Posterior cingulate gyrus (tissue), 11 donors: ENCODE measurements around the gene XPO4.
"Not testable (repeated sequence)": the region's sequence is repeated elsewhere in the genome, so short reads cannot be mapped to it uniquely, and the experiment has no call there.

Experiments used
- DNase-seq, 10 donors: peaks; one replicate each; pipeline versions ENCODE4 v3.0.0 to v3.0.0-alpha.2; 2020 to 2021; ENCODE audit warnings: mixed read lengths in 3 of 10
- intact Hi-C: fragments of 100-400 bp; cut with DNase I; formaldehyde crosslinking; loops from one replicate; pipeline ENCODE4 v1.15.1; 2023

XPO4 gene

DNA sequence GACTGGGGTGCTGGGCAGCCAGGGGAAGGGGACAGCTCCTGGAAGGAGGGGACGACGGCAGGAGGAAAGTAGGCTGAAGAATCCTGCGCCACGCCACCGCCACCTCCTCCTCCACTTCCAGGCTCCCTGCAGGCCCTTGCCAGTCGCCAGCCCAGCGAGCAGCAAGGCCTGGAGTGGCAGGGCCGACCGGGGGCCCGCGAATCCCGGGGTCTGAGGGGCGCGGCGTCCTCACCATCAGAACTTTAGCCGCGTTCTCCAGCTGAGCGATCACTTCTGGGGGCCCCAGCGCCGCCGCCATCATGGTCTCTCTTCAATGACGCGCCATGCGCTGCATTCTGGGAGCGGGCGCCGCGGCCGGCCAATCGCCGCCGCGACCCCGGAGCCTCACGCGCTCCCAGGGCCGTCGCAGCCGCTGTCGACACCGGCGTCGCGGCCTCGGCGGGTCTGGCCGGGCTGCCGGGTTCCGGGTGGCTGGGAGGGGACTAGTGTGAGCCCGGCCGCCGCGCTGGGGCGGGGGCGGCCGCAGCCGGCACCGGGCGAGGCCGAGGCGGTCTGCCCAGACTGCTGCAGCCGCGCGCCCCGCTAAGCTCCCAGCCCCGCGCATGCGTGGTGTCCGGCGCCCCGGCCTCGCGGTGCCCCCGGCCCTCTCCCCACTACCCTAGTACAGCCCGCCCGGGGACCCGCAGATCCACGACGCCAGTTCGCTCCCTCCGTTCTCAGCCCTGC is at the start of gene XPO4:
TSS of gene XPO4 (minus strand) at position 309 of the 726 bp plus-strand sequence. CDS start at position 301, 8 bp downstream.
- intact Hi-C loops, result no loop called here
- DNase-seq, result peak; percentile 63 to 97 (median 79)

GRCh38 chr13:20948001-20948400 is 45.5 kb upstream of the XPO4 start:
- intact Hi-C loops, DNase-seq: not testable (repeated sequence)

DNA sequence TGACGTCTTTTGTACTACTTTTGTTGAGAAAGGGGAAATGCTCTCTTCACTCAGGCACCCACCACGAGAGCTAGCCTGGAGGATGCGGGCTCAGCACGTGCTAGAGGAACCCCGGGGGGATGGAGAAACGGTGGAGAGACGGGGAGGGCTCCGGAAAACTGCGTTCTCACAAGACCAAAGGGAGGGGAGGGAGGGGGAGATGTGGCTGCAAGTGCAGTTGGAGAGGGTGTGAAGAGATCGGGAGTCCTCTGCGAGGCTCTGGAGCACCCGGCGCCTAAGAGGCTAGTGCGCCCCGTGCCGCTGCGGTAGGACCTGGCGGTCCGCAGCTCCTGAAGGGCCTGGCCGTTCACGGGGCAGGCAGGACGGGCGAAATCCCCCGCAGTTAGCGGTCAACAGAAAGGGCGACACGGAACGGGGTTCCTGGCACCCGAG is 43.4 kb upstream of the XPO4 start:
- intact Hi-C loops, result no loop called here
- DNase-seq, result no peak

DNA sequence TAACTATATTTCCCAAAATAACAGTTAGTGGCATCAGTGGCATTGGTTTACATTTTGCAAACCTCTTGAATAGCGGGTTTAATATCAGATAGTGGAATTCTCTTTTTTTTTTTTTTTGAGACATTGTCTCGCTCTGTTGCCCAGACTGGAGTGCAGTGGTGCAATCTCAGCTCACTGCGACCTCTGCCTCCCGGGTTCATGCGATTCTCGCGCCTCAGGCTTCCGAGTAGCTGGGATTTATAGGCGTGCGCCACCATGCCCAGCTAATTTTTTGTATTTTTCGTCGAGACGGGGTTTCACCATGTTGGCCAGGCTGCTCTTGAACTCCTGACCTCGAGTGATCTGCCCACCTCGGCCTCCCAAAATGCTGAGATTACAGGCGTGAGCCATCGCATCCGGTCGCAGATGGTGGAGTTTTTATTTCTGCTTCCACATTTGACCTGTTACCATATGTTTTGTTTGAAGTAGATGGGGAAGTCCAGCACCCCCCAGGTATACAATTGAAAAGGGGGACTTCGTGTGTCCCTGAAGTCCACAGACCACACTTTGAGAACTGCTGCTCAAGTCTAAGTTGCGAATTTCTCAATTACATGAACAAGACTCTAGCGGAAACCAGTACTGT is 40.5 kb upstream of the XPO4 start:
- intact Hi-C loops, result loop anchor here (1.0 to 5.0 kb wide), 3 partner anchors 119 to 536 kb away; partner anchors contain the start of gene LATS2
- DNase-seq, result peak in 2 of 10 donors; percentile 32 to 64

GRCh38 chr13:20940511-20940910 is 38.0 kb upstream of the XPO4 start:
- intact Hi-C loops, result loop anchor here (5.0 kb wide), 2 partner anchors 122 to 192 kb away; partner anchors contain the start of gene LATS2
- DNase-seq, result peak in 1 of 10 donors; percentile 5

DNA sequence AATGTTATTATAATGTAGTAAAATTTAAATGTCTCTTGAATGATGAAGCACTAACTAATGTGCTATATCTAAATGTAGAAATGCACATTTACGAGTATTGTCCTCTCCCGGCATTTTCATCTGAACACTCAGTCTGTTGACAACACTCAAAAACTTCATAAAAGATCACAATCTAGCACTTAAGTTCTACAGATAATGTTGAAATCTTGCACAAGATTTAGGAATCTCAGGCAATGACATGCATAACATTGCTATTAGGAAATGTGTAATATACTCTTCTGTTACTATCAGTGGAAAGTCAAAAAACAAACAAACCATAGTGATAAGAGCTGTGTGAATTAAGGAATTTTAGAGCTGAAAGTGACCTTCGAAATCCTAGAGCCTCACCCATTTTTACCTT is 37.5 kb upstream of the XPO4 start:
- DNase-seq, result no peak
- intact Hi-C loops, result loop anchor here (5.0 kb wide), 2 partner anchors 122 to 192 kb away; partner anchors contain the start of gene LATS2

- intact Hi-C loops, result loop anchor here (5.0 kb wide), 2 partner anchors 123 to 193 kb away; partner anchors contain the start of gene LATS2
- peak in 1 of 10 donors; percentile 43 for DNase-seq
These were observed 37.1 kb upstream of the XPO4 start for GRCh38 chr13:20939662-20940061.

GRCh38 chr13:20938302-20938701 is 35.8 kb upstream of the XPO4 start:
- intact Hi-C loops, result no loop called here

GRCh38 chr13:20927596-20928257 is 25.2 kb upstream of the XPO4 start:
- no peak for DNase-seq
- intact Hi-C loops, result loop anchor here (5.0 kb wide), 2 partner anchors 435 to 745 kb away; no protein-coding TSS in a partner anchor

More at GRCh38 chr13:20938302-20938701, 35.8 kb upstream of the XPO4 start:
- no peak for DNase-seq

GRCh38 chr13:20925395-20925790 is 22.8 kb upstream of the XPO4 start:
- intact Hi-C loops, result loop anchor here (2.0 to 5.0 kb wide), 3 partner anchors 213 to 743 kb away; no protein-coding TSS in a partner anchor
- DNase-seq, result peak in 2 of 10 donors; percentile 49 to 74

GRCh38 chr13:20924758-20925394 is 22.3 kb upstream of the XPO4 start:
- intact Hi-C loops, result loop anchor here (2.0 to 5.0 kb wide), 4 partner anchors 212 to 743 kb away; no protein-coding TSS in a partner anchor

DNA sequence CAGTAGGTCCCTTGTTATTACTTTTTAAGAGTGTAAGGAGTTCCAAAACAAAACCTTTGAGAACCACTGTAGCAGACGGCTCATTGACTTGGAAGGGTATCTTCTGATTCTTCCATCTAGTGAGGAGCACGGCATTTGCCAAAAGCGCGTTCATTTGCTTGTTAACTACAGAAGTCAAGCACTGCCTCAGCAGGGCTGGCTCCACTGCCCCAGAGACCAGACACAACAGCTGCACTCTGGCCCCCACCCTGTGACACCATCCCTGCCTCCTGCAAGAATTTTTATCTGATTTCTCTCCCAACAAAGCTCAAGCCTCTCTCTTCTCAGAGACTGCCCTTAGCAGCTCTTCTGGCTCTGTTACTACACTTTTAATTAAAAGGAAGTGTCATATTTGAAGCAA is 20.7 kb upstream of the XPO4 start:
- DNase-seq, result peak in 1 of 10 donors; percentile 75
- intact Hi-C loops, result loop anchor here (5.0 kb wide), 1 partner anchor 726 kb away; no protein-coding TSS in a partner anchor

More at GRCh38 chr13:20924758-20925394, 22.3 kb upstream of the XPO4 start:
- peak; percentile 40 to 92 (median 82) for DNase-seq

GRCh38 chr13:20921572-20921971 is 19.0 kb upstream of the XPO4 start:
- DNase-seq, result peak in 1 of 10 donors; percentile 46
- intact Hi-C loops, result loop anchor here (5.0 kb wide), 1 partner anchor 724 kb away; no protein-coding TSS in a partner anchor

DNA sequence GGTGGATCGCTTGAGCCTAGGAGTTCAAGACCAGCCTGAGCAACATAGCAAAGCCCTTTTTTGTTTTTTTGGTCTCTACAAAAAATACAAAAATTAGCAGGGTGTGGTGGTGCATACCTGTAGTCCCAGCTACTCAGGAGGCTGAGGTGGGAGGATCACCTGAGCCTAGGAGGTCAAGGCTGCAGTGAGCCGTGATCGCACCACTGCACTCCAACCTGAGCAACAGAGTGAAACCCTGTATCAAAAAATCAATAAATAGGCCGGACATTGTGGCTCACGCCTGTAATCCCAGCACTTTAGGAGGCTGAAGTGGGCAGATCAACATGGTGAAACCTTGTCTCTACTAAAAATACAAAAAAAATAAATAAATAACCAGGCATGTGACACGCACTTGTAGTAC is 13.1 kb upstream of the XPO4 start:
- DNase-seq, intact Hi-C loops: not testable (repeated sequence)

- intact Hi-C loops, result no loop called here
- DNase-seq, result no peak
These were observed 8.5 kb upstream of the XPO4 start for GRCh38 chr13:20911037-20911436.

DNA sequence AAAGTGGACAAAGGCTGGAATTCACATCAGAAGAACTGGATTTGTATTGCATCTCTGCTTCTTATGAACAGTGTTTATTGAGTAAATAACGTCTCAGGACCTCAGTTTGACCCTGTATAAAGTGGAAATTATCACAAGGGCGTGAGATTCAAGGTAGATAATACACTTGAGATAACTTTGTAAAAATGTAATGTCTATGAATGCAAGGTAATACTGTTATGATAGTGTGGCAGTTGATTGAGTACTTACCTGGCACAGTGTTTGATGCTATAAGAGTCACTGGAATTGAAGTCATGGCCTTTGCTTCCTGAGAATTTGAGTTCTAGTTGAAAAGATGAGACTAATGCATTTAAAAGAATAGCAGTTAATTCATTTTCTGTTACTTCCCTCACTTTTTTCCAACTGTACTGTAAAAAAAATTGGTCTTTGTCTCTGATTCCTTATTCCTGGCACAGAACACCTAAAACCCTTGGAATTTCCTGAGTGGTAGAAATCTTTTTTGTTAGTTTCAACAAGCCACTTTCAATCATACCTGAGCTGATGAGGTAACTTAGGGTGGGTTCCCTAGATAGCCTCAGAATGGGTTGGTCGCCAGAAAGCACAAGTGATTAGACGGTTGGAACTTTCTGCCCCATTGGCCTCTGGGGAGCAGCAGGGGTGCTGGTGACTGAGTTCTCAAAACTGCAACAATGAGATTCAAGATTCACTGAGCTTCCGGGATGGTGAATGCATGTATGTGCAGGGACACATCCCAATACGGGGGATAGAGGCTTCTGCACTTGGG is 6.4 kb upstream of the XPO4 start:
- intact Hi-C loops, result no loop called here

DNA sequence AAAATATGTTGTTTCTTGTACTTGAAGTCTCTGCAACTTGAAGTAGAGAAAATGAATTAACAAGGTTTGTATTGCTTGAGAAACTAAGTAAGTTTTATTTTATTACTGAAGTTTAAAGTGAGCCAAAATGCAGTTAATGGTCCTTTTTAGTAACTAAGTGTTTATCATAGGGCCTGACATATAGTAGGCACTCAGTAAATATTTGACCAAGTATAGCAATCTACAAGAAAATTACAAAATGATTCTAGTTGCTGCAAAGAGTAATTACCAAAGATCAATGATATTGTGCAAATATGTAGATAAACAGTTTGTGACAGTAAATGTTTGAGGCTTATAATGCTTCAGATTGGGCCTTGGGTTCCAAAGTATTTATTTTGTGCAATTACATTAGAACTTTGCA is 2.4 kb upstream of the XPO4 start:
- no peak for DNase-seq
- intact Hi-C loops, result no loop called here

More for the DNA sequence above, 6.4 kb upstream of the XPO4 start:
- peak in 1 of 10 donors; percentile 7 for DNase-seq

GRCh38 chr13:20903164-20903475 is 574 bp upstream of the XPO4 start:
- DNase-seq, result no peak
- intact Hi-C loops, result no loop called here
